Fibroblast of peridontal ligament (primary cell): ENCODE measurements around the gene MICOS13.

ENCODE experiments used
- DNase-seq: peaks from one replicate; pipeline ENCODE4 v3.0.0-alpha.2; 2010; ENCODE audit errors: extremely low read depth

MICOS13 gene

DNA sequence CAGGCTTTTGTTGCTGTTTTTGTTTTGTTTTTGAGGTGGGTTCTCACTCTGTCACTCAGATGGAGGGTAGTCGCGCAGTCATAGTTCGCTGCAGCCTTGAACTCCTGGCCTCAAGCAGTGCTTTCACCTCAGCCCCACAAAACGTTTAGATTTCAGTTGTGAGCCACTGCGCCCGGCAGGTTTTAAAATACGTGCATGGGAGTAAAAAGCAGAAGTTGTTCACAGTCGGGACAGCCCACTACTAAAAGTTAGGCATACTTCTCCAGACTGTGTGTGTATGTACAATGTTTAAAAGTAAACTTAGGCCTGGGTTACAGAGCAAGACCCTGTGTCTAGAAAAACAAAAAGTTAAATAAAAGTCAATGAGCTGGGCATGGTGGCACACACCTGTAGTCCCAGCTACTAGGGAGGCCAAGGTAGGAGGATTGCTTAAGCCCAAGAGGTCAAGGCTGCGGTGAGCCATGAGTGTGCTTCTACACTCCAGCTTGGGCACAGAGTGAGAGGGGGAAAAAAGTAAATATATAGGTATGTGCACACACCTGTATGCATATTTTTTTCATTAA, 51.3 kb downstream of the MICOS13 start:
- DNase-seq: no peak

DNA sequence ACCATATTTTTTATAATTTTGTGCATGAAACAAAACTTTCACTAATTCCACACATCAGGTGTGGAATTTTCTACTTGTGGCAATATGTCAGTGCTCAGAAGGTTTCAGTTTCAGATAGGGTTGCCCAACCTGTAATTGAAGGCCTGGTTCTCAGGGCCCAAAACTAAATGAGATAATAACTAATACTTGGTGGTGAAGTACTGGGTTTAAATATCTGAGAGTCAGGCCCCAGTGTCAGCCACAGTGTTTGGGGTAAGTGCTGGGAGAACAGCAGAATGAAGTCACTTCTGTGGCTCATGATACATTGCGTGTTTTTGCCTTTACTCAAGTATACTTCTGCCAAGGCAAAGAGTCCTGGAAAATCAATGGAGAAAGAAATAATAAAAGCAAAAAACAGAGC, 51.9 kb downstream of the MICOS13 start:
- DNase-seq: peak; percentile 50
